GM12878 (cell line): ENCODE data around the gene SLC10A1. TPM values are rescaled to one million over a fixed set of nuclear protein-coding genes. Genes with fewer than 3 reads are reported as not detected.
A peak's percentile ranks its signal among the peaks of the same experiment; 100 is the strongest.

Experiments used
- ASH2L ChIP-seq: fragments of 300-600, 200-600 bp; sonication (generic); IDR thresholded peaks from 2 replicates; pipeline ENCODE4 v1.6.1; 2017; ENCODE audit warnings: low read depth, mild to moderate bottlenecking, borderline replicate concordance
- BACH1 ChIP-seq: fragments of 450-650 bp; IDR thresholded peaks from 2 replicates; pipeline ENCODE4 v1.6.1; 2017; ENCODE audit warnings: mild to moderate bottlenecking, borderline replicate concordance
- CBFB ChIP-seq: IDR thresholded peaks from 2 replicates; pipeline ENCODE4 v1.6.1; 2016; ENCODE audit warnings: antibody characterized with exemption, low read depth
- CTCF ChIP-seq, 3 experiments: IDR thresholded peaks in 2 of 3; conservative IDR thresholded peaks in 1 of 3; 2 replicates each; pipeline ENCODE4 v1.5.1; 2011; ENCODE audit warnings: low read depth in 3 of 3, low read length in 3 of 3, mild to moderate bottlenecking in 3 of 3, control low read depth in 2 of 3, moderate library complexity in 2 of 3, inconsistent platforms in 1 of 3, mixed read lengths in 1 of 3; ENCODE audit not compliant: control insufficient read depth in 2 of 3, insufficient read depth in 1 of 3; ENCODE audit errors: extremely low read depth in 1 of 3
- EED ChIP-seq: sonication (generic); IDR thresholded peaks from 2 replicates; pipeline ENCODE4 v1.6.1; 2016; ENCODE audit warnings: antibody characterized with exemption, low read depth
- EGR1 ChIP-seq, 2 experiments: IDR thresholded peaks; 1 replicate in 1 of 2; 2 replicates in 1 of 2; pipeline ENCODE4 v1.6.1; 2011 to 2012; ENCODE audit warnings: low read depth in 2 of 2, low read length in 2 of 2, borderline replicate concordance in 1 of 2, mild to moderate bottlenecking in 1 of 2, moderate library complexity in 1 of 2
- ELK1 ChIP-seq: IDR thresholded peaks from 2 replicates; pipeline ENCODE4 v1.6.1; 2012; ENCODE audit warnings: low read depth, low read length, improper control_type of control experiment
- EZH2 ChIP-seq: IDR thresholded peaks from 2 replicates; pipeline ENCODE4 v1.6.1; 2012; ENCODE audit warnings: low read depth, mild to moderate bottlenecking, control low read depth, inconsistent platforms, low read length, borderline replicate concordance; ENCODE audit not compliant: control insufficient read depth
- JUND ChIP-seq: IDR thresholded peaks from 2 replicates; pipeline ENCODE4 v1.6.1; 2012; ENCODE audit warnings: low read depth, mild to moderate bottlenecking, low read length, improper control_type of control experiment, moderate library complexity
- PRDM15 ChIP-seq: fragments of 450-650 bp; formaldehyde crosslinking; IDR thresholded peaks from 2 replicates; pipeline ENCODE4 v1.4.0; 2020; ENCODE audit warnings: mild to moderate bottlenecking, moderate library complexity
- SMAD1 ChIP-seq: fragments of 450-650 bp; IDR thresholded peaks from 2 replicates; pipeline ENCODE4 v1.6.1; 2018; ENCODE audit warnings: mild to moderate bottlenecking, low read depth; ENCODE audit not compliant: partially characterized antibody
- YY1 ChIP-seq: IDR thresholded peaks from 2 replicates; pipeline ENCODE4 v1.6.1; 2011; ENCODE audit warnings: low read depth, mild to moderate bottlenecking, low read length
- ZBTB33 ChIP-seq: fragments of 450-650 bp; IDR thresholded peaks from 2 replicates; pipeline ENCODE4 v1.6.1; 2017; ENCODE audit warnings: mild to moderate bottlenecking
- ZBTB40 ChIP-seq: fragments of 450-650 bp; IDR thresholded peaks from 2 replicates; pipeline ENCODE4 v1.6.1; 2016; ENCODE audit warnings: mild to moderate bottlenecking, moderate library complexity, borderline replicate concordance
- ZNF24 ChIP-seq: fragments of 450-650 bp; IDR thresholded peaks from 2 replicates; pipeline ENCODE4 v1.6.1; 2017; ENCODE audit warnings: antibody characterized with exemption, mild to moderate bottlenecking
- polyA plus RNA-seq, 11 experiments: library from polyadenylated mRNA; depleted of rRNA in 4 of 11; unstranded in 6 of 11; stranded (reverse) in 5 of 11; fragments of >200 nt; fragmentation: Nextera tagmentation in 4 of 11; fragmentation: Illumina TruSeq in 1 of 11; extraction: Ambion mirVana in 4 of 11; extraction: Trizol in 1 of 11; gene quantifications; 1 replicate in 1 of 11; 2 replicates in 10 of 11; pipeline versions ENCODE4 v1.2.1 to v1.2.3, GENCODE V29; 2011 to 2016; ENCODE audit warnings: inconsistent platforms in 2 of 11, missing spikeins in 2 of 11, low read depth in 1 of 11
- total RNA-seq, 4 experiments: library from RNA; depleted of rRNA in 3 of 4; stranded (reverse); fragments of >200 nt in 3 of 4; fragmentation: Illumina TruSeq in 1 of 4; extraction: Trizol in 1 of 4; gene quantifications; 2 replicates each; pipeline versions ENCODE4 v1.2.1 to v1.2.3, GENCODE V29; 2013 to 2021

SLC10A1 gene
- total and polyA plus RNA-seq, 10 of the 15 experiments (the other 5 are each of a cell fraction or from before 2014, with no cell fraction given): 0.15 to 0.16 TPM; not detected in 8

GRCh38 chr14:69726761-69727511 lies 70.1 kb downstream of the SLC10A1 start (continued):
- TF ChIP-seq ASH2L (no peak), EGR1 (IDR thresholded peaks at IDR 0.05; ENCODE audit: borderline replicate concordance in 1 of 2, low read depth in 2 of 2, low read length in 2 of 2) (peak in 1 of 2 experiments; percentile 27; a peak in 1 of 3 replicates), EZH2 (no peak), EED (peak; percentile 44; the same call in 1 of the 2 replicates), JUND (no peak), ZBTB40 (no peak), BACH1 (peak; percentile 59), CTCF (IDR thresholded peaks at IDR 0.05 in 2 of 3, conservative IDR thresholded peaks at IDR 0.05 in 1 of 3; ENCODE audit: control insufficient read depth in 2 of 3, extremely low read depth in 1 of 3, insufficient read depth in 1 of 3, low read depth in 3 of 3, low read length in 3 of 3) (peak; percentile 94 to 98 (median 96)), ZBTB33 (no peak), ELK1 (no peak), YY1 (peak; percentile 78), PRDM15 (no peak), SMAD1 (no peak), CBFB (peak; percentile 56; the same call in 1 of the 2 replicates), ZNF24 (no peak)
